GM18505 (cell line): ENCODE measurements around the gene BEX1.
"Not testable (repeated sequence)": the region's sequence is repeated elsewhere in the genome, so short reads cannot be mapped to it uniquely, and the experiment has no call there.

Experiments used
- ATAC-seq: cut with Tn5 transposase; IDR thresholded peaks from one replicate; pipeline ENCODE4 v1.9.1; 2021; ENCODE audit not compliant: unreplicated experiment
- POLR2A ChIP-seq: IDR thresholded peaks from 4 replicates; pipeline ENCODE4 v1.6.1; 2011; ENCODE audit warnings: borderline replicate concordance; ENCODE audit not compliant: insufficient read depth, insufficient read length; ENCODE audit errors: extremely low read depth

BEX1 gene

DNA sequence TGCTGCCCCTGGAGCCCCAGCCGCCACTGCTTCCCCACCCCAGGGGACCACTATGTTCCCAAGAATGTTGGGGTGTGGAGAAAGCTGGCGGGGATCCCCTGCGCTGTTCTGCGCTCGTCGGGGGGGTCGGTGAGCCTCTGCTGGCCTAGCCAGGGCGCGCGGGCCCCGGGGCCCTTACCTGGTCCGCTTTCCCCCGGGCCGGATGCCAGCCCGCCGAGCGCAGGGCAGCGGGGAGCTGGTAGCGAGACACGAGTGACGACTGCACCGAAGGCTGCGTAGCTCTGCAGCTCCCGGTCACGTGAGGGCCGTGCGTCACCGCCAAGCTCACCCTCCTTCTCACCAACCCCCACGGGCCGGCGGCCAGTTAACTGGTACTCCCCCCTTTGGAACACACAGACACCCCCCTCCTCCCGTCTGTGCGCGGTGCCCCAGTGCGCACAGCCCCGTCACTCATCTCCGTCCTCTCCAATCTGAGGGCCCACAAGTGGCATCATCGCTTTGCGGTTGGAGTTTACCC is at the start of gene BEX1:
Gene BEX1 (minus strand): TSS at position 254 of the 517 bp plus-strand sequence. CDS start 897 bp downstream, outside the sequence.
- TF ChIP-seq POLR2A = no peak
- ATAC-seq = no peak

DNA sequence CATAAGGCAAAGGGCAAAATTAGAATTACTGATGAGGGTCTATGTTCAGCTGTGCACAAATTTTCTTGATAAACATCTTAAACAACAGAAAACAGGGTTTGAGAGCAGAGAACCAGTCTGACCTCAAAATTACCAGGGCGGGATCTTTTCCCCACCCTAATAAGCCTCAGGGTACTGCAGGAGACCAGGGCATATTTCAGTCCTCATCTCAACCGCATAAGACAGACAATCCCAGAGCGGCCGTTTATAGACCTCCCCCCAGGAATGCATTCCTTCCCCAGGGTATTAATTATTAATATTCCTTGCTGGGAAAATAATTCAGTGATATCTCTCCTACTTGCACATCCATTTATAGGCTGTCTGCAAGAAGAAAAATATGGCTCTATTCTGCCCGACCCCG is 45.5 kb upstream of the BEX1 start:
- ATAC-seq = not testable (repeated sequence)

DNA sequence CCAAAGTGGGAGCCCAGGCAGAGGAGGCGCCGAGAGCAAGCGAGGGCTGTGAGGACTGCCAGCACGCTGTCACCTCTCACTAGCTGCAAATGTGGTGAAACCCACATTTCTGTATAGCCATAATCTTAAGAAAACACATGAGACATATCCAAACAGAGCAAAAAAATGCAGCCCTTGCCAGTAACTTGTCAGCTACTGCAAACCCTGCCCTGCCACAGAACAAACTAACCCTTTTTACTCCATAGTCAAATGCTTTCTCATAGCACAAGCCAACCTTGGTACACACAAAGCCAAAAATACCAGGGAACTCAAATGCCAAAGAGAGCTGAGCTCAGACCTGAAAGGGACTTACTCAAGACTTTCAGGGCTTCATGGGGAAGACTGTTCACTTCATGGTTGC is 43.9 kb upstream of the BEX1 start:
- ATAC-seq = no peak

DNA sequence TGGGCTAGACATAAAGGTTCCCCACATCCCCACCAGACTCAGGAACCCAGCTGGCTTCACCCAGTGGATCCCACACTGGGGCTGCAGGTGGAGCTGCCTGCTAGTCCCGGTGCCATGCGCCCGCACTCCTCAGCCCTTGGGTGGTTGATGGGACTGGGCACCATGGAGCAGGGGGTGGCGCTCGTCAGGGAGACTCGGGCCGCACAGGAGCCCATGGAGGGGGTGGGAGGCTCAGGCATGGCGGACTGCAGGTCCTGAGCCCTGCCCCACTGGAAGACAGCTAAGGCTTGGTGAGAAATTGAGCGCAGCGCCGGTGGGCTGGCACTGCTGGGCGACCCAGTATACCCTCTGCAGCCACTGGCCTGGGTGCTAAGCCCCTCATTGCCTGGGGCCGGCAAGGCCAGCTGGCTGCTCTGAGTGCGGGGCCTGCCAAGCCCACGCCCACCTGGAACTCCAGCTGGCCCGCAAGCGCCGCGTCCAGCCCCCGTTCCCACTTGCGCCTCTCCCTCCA is 43.3 kb upstream of the BEX1 start:
- not testable (repeated sequence) for ATAC-seq

More for the DNA sequence above, 43.9 kb upstream of the BEX1 start:
- no peak for TF ChIP-seq POLR2A

DNA sequence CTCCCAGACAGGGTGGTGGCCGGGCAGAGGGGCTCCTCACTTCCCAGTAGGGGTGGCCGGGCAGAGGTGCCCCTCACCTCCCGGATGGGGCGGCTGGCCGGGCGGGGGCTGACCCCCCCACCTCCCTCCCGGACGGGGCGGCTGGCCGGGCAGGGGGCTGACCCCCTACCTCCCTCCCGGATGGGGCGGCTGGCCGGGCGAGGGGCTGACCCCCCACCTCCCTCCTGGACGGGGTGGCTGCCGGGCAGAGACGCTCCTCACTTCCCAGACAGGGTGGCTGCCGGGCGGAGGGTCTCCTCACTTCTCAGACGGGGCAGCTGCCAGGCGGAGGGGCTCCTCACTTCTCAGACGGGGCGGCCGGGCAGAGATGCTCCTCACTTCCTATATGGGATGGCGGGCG is 40.4 kb upstream of the BEX1 start:
- ATAC-seq = not testable (repeated sequence)

DNA sequence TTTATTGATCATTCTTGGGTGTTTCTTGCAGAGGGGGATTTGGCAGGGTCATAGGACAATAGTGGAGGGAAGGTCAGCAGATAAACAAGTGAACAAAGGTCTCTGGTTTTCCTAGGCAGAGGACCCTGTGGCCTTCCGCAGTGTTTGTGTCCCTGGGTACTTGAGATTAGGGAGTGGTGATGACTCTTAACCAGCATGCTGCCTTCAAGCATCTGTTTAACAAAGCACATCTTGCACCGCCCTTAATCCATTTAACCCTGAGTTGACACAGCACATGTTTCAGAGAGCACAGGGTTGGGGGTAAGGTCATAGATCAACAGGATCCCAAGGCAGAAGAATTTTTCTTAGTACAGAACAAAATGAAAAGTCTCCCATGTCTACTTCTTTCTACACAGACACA is 39.9 kb upstream of the BEX1 start:
- not testable (repeated sequence) for ATAC-seq

DNA sequence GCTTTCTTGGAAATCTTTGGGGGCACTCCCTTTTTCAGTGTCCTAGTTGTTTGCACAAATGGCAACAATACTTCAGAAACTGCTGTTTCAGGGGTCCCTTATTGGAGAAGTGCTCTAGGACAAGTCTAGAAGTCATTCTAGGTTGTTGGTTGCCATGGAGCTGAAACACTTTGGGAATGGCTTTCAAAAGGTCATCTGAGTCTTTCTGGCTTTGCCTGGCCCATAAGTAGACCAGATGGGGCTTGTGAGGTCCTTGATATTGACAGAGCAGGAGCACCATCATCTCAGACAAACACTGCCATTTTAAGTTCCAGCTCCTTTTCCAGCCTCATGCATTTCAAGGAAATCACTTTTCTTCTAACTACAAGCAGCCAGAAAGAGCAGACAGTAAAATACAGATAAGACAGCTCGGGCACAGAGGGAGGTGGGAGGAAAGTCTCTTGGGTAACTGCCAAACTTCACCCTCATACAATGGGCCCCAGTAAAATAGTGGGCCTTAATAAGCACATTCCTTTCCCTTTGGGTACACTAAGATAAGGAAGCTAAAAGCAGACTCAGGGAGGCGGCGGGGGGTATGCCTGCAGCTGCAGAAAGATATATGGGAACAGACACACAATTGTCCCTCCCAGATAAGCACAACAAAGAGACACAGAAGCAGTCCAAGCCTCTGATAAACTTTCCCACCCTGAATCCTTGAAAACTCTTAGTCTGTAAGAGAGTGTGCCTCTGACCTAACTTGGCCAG is 37.5 kb upstream of the BEX1 start:
- no peak for TF ChIP-seq POLR2A
- ATAC-seq = no peak

DNA sequence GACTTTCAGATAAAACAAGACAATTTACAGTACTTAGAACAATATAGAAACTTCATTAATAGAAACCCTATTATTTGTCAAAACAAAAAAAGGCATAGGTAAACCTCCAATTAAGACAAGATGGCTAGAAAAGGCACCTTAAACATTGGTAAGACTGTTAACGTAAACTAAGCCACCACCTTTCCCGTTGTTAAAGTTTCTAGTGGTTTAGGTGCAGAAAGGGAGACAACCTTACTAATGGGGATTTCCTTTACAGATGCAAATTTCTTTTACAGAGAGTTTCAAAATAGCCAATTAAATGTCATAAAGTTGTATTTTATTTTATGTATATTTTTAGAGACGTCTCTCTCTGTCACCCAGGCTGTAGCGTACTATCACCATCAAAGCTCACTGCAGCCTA is 36.5 kb upstream of the BEX1 start:
- TF ChIP-seq POLR2A = no peak

DNA sequence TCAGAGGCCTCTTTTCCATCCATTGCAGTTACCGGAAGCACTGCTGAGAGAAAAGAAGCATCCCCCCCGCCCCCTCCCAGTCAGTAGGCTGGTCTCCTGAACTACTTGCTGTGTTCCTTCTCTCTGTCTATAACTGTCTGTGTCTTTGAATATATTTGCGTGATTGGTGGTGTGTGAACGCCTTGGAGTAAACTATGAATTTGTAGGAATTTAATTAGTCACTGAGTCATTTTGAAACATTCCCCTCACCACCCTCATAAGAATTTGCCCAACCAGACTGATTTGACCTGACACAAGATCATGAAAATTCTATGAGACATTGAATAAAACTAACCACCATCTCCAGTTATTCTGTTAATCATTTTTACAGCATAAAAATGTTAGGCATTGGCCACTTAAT is 35.7 kb upstream of the BEX1 start:
- no peak for TF ChIP-seq POLR2A
- no peak for ATAC-seq

More for the DNA sequence above, 36.5 kb upstream of the BEX1 start:
- no peak for ATAC-seq

DNA sequence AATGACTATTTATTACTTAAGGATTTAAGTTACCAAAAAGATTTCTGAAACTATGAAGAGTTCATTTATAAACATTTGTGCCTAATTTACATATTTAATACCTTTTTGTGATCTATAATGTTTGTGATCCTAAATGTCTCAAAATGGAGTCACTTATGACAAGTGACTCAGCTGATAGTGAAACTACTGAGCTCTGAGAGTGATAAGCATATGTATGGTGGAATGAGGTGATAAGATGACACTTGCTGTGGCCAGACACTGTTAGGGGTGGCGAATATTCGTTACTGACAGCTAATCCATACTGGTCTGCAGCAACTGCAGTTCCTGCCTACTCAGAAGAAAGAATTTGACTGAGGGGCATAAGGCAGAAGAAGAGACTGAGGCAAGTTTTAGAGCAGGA is 34.5 kb upstream of the BEX1 start:
- TF ChIP-seq POLR2A = no peak
- no peak for ATAC-seq

DNA sequence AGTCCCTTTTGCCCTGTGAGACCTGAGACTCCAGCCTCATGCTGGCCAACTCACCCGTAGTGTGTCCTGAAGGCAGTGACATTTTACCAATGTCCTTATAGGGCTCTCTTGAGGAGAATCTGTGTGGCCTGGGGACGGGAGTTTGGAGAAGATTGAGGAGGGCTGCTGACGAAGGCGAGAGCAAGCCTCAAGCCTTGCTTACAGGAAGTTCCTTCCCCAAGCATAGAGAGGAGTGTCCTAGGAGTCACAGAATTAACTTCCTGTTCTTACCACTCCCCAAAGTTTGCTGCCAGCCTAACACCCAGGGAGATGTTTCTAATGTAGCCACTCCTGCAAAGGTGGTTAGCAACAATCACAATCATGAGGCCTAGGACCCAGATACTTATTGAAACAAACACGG is 29.0 kb upstream of the BEX1 start, which contains the start of gene NXF3:
Gene NXF3 (minus strand): TSS at position 202 of the 400 bp plus-strand sequence. CDS start 120 bp downstream, at position 82.
- ATAC-seq = no peak
- no peak for TF ChIP-seq POLR2A

DNA sequence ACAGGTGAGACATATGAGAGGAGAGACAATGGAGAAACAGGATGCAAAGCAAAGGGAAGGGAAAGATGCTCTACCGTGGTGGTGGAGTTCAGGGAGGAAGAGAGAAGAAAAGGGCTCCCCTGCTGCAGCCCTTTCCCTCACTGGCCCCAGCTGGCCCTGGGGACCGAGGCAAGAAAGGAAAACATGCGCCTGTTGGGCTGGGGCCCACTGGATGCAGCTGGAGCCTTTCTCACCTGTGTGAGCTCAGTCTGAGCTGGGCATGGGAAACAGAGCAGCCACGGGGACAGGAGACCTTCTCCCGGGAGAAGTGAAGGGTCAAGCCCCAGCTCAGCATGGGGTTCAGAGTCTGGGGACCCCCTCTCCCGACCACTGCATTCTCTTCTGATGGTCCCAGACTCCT is 17.1 kb upstream of the BEX1 start:
- no peak for TF ChIP-seq POLR2A
- ATAC-seq = no peak

DNA sequence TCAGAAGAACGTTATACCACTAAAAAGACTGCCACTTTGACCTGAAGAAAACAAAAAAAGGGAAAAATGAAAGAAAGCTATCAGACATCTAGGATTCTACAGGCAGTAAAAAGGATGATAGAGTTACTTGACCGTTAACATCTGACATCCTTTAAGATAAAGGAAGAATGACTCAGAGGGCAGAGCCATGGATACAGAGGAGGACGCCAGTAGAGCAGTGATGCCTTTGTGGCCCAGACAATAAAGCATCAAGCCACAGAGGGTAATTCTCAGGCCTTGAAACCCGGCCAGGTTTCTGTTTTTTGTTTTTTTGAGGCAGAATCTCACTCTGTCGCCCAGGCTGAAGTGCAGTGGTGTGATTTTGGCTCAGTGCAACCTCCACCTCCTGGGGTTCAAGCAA is 9.5 kb upstream of the BEX1 start:
- ATAC-seq = no peak
- TF ChIP-seq POLR2A = no peak

DNA sequence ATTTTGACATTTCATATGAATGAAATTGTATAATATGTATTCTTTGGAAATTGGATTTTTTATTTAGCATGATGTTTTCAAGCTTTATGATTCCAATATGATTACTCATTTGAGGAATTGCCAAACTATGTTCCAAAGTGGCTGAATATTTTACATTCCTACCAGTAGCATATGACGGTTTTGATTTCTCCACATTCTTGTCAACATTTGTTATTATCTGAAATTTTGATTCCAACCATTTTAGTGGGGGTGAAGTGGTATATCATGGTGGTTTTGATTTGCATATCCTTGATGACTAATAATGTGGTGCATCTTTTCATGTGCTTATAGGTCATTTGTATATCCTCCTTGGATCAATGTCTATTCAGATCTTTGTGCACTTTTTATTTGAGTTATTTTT is 2.6 kb upstream of the BEX1 start:
- no peak for TF ChIP-seq POLR2A
- no peak for ATAC-seq
